Measurements from ENCODE around the gene ST3GAL4.

DNA sequence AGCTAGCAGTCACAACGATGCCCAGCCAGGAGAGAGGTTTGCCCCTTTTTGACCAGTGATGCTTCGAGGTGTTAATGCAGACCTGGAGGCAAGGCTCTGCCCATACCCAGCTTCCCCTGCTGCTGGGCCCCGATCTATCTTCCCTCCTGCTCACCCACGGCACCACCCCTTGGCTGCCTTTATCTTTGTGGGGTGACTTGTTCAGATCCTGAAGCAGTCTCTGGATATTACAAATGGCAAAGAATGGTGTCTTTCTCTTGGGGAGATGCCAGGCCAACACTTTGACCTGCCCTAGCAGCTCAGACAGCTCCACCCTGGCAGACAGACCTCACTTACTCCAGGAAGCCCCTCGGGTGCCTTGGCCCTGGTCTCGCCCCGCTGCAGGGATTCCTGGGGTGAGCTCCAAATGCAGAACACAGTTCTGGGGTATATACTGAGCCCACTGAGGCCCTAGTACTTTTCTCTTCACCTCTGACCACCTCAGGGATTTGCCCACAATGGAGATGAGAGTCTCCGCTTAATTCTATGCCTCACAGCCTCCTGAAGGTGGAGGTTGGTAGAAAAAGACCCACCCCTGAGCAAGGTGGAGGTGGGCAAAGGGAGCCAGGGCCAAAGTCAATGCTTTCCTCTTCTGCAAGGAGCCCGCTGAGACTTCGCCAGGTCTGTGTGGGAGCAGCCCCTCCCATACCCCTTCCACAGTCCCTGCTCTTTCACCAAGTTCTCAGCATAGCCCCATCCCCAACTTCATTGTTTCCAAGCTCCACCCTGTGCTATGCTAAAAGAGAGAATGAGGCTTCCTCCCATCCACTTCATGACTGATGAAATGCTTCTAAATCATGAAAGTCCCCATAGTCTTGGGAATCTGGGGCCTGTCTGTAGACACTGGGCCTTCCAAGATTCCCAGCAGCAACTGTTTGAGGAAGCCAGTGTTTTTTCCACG lies 11.1 kb upstream of the ST3GAL4 start:
- no peak for TF ChIP-seq CTCF (IDR thresholded peaks at IDR 0.05)
- no peak for TF ChIP-seq ZFX (IDR thresholded peaks at IDR 0.05; ENCODE audit: borderline replicate concordance)

All from 22Rv1 (cell line).